ENCODE results near the gene MKRN3.

Gene MKRN3

GRCh38 chr15:23566071-23566554, 639 bp downstream of the MKRN3 start:
- peak overlapping the region; percentile 59 for H3K4me3 ChIP-seq (ENCODE audit: control insufficient read depth, low read depth, low read length)
- no peak for DNase-seq (ENCODE audit: low read depth)
- no peak for TF ChIP-seq CTCF (IDR thresholded peaks at IDR 0.05; ENCODE audit: control insufficient read depth, insufficient read depth, low read depth, low read length, missing control alignments)

- peak overlapping the region; percentile 59 for H3K4me3 ChIP-seq (ENCODE audit: control insufficient read depth, low read depth, low read length)
- no peak for DNase-seq (ENCODE audit: low read depth)
- TF ChIP-seq CTCF (IDR thresholded peaks at IDR 0.05; ENCODE audit: control insufficient read depth, insufficient read depth, low read depth, low read length, missing control alignments), result no peak
These were observed 1.2 kb downstream of the MKRN3 start for GRCh38 chr15:23566651-23567050.

GRCh38 chr15:23567921-23568320, 2.4 kb downstream of the MKRN3 start:
- DNase-seq (ENCODE audit: low read depth), result no peak
- H3K4me3 ChIP-seq (ENCODE audit: control insufficient read depth, low read depth, low read length), result no peak overlapping the region
- no peak for TF ChIP-seq CTCF (IDR thresholded peaks at IDR 0.05; ENCODE audit: control insufficient read depth, insufficient read depth, low read depth, low read length, missing control alignments)

- DNase-seq (ENCODE audit: low read depth), result no peak
- no peak for TF ChIP-seq CTCF (IDR thresholded peaks at IDR 0.05; ENCODE audit: control insufficient read depth, insufficient read depth, low read depth, low read length, missing control alignments)
- H3K4me3 ChIP-seq (ENCODE audit: control insufficient read depth, low read depth, low read length), result no peak overlapping the region
These were observed 3.9 kb downstream of the MKRN3 start for GRCh38 chr15:23569151-23569925.

GRCh38 chr15:23570486-23570885, 5.0 kb downstream of the MKRN3 start:
- no peak for DNase-seq (ENCODE audit: low read depth)
- no peak overlapping the region for H3K4me3 ChIP-seq (ENCODE audit: control insufficient read depth, low read depth, low read length)
- TF ChIP-seq CTCF (IDR thresholded peaks at IDR 0.05; ENCODE audit: control insufficient read depth, insufficient read depth, low read depth, low read length, missing control alignments), result no peak

- H3K4me3 ChIP-seq (ENCODE audit: control insufficient read depth, low read depth, low read length), result no peak overlapping the region
- DNase-seq (ENCODE audit: low read depth), result no peak
- TF ChIP-seq CTCF (IDR thresholded peaks at IDR 0.05; ENCODE audit: control insufficient read depth, insufficient read depth, low read depth, low read length, missing control alignments), result no peak
These were observed 7.4 kb downstream of the MKRN3 start for GRCh38 chr15:23572844-23573243.
